KBM-7 (cell line): ENCODE data around the gene SLC36A1.
"Not testable (repeated sequence)": the region's sequence is repeated elsewhere in the genome, so short reads cannot be mapped to it uniquely, and the experiment has no call there.

Experiments
- DNase-seq: peaks from one replicate; pipeline ENCODE4 v3.0.0-alpha.2; 2015
- in situ Hi-C: fragments of 300-500 bp; cut with MboI; formaldehyde crosslinking; loops from 2 replicates; pipeline ENCODE4 v1.14.3; 2020; ENCODE audit warnings: low sequenced_read_pairs, low pct_unique_long_range_greater_than_20kb, mixed read lengths

The SLC36A1 gene

GRCh38 chr5:151447174-151448037 lies at the start of gene SLC36A1:
SLC36A1 (plus strand) TSS chr5:151447603; CDS start chr5:151458793, 11,190 bp downstream.
- in situ Hi-C loops = no loop called here
- peak; percentile 93 for DNase-seq

- DNase-seq = no peak
- in situ Hi-C loops = no loop called here
These were observed 41.9 kb upstream of the SLC36A1 start for GRCh38 chr5:151405334-151406160.

- peak; percentile 16 for DNase-seq
- in situ Hi-C loops = no loop called here
These were observed 41.0 kb upstream of the SLC36A1 start for GRCh38 chr5:151406322-151406947.

- no peak for DNase-seq
- in situ Hi-C loops = no loop called here
These were observed 38.7 kb upstream of the SLC36A1 start for GRCh38 chr5:151408591-151409230.

GRCh38 chr5:151413800-151414199 lies 33.6 kb upstream of the SLC36A1 start:
- in situ Hi-C loops = no loop called here
- no peak for DNase-seq

- DNase-seq = no peak
- in situ Hi-C loops = no loop called here
These were observed 32.9 kb upstream of the SLC36A1 start for GRCh38 chr5:151414536-151414935.

- in situ Hi-C loops = no loop called here
- no peak for DNase-seq
These were observed 29.7 kb upstream of the SLC36A1 start for GRCh38 chr5:151417712-151418111.

GRCh38 chr5:151420127-151420526 lies 27.3 kb upstream of the SLC36A1 start:
- DNase-seq = no peak
- in situ Hi-C loops = no loop called here

- no peak for DNase-seq
These were observed 22.4 kb upstream of the SLC36A1 start for GRCh38 chr5:151424892-151425523.

GRCh38 chr5:151426347-151426746 lies 21.1 kb upstream of the SLC36A1 start:
- in situ Hi-C loops, DNase-seq: not testable (repeated sequence)

More at GRCh38 chr5:151424892-151425523, 22.4 kb upstream of the SLC36A1 start:
- in situ Hi-C loops = no loop called here

GRCh38 chr5:151427258-151427657 lies 20.1 kb upstream of the SLC36A1 start:
- in situ Hi-C loops = no loop called here
- DNase-seq = no peak

GRCh38 chr5:151430731-151431130 lies 16.7 kb upstream of the SLC36A1 start:
- no peak for DNase-seq
- in situ Hi-C loops = no loop called here

GRCh38 chr5:151431666-151432065 lies 15.7 kb upstream of the SLC36A1 start:
- DNase-seq = no peak
- in situ Hi-C loops = no loop called here

GRCh38 chr5:151432210-151432609 lies 15.2 kb upstream of the SLC36A1 start:
- DNase-seq = no peak
- in situ Hi-C loops = no loop called here

GRCh38 chr5:151434570-151435237 lies 12.7 kb upstream of the SLC36A1 start:
- in situ Hi-C loops = no loop called here
- DNase-seq = no peak

GRCh38 chr5:151448038-151448985 lies 909 bp downstream of the SLC36A1 start:
- in situ Hi-C loops = no loop called here

GRCh38 chr5:151449297-151449696 lies 1.9 kb downstream of the SLC36A1 start:
- DNase-seq = no peak
- in situ Hi-C loops = no loop called here

More at GRCh38 chr5:151448038-151448985, 909 bp downstream of the SLC36A1 start:
- peak; percentile 32 for DNase-seq
